ENCODE measurements around the gene DENND1A. TPM values are rescaled to one million over a fixed set of nuclear protein-coding genes. Genes with fewer than 3 reads are reported as not detected.

DENND1A gene
- total and polyA plus RNA-seq, 2 of the 13 experiments (the other 11 are each of a cell fraction or from before 2014, with no cell fraction given): 14.8 to 30.1 TPM

DNA sequence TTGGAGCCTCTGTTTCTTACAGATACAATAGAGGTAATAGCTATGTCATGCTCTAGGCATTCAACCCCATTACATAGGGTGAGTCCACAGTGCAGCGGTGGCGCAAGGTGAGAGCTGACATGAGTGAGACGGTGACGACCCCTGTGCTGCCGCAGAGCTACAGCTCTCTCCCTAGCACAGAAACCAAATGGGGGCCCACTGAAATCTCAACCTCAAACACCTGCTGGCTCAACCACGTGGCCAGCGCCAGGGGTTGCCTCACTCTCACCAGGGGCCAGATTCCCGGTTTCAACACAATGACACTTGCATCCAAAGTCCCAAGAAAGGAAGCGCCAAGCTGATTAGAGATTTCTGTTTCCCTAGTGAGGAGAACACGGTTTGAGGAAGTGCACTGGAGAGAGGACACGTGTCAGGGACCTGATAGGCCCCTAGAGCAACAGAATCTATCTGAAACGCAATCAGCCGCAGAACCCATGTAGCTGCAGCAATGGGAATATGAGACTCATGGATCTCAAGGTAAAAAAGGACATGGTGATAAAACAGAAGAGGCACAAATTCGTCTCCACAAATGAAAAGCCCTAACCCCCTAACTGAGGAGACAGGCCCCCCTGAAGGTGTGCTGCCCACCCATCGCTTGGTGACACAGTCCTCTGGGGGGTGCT lies 459.7 kb downstream of the DENND1A start (continued):
- TF ChIP-seq, protein P1, sequence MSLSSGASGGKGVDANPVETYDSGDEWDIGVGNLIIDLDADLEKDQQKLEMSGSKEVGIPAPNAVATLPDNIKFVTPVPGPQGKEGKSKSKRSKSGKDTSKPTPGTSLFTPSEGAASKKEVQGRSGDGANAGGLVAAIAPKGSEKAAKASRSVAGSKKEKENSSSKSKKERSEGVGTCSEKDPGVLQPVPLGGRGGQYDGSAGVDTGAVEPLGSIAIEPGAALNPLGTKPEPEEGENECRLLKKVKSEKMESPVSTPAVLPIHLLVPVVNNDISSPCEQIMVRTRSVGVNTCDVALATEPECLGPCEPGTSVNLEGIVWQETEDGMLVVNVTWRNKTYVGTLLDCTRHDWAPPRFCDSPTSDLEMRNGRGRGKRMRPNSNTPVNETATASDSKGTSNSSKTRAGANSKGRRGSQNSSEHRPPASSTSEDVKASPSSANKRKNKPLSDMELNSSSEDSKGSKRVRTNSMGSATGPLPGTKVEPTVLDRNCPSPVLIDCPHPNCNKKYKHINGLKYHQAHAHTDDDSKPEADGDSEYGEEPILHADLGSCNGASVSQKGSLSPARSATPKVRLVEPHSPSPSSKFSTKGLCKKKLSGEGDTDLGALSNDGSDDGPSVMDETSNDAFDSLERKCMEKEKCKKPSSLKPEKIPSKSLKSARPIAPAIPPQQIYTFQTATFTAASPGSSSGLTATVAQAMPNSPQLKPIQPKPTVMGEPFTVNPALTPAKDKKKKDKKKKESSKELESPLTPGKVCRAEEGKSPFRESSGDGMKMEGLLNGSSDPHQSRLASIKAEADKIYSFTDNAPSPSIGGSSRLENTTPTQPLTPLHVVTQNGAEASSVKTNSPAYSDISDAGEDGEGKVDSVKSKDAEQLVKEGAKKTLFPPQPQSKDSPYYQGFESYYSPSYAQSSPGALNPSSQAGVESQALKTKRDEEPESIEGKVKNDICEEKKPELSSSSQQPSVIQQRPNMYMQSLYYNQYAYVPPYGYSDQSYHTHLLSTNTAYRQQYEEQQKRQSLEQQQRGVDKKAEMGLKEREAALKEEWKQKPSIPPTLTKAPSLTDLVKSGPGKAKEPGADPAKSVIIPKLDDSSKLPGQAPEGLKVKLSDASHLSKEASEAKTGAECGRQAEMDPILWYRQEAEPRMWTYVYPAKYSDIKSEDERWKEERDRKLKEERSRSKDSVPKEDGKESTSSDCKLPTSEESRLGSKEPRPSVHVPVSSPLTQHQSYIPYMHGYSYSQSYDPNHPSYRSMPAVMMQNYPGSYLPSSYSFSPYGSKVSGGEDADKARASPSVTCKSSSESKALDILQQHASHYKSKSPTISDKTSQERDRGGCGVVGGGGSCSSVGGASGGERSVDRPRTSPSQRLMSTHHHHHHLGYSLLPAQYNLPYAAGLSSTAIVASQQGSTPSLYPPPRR (CRISPR knock-in tag; IDR thresholded peaks at IDR 0.05; ENCODE audit: borderline replicate concordance): peak; percentile 71; the same call in 1 of the 2 replicates
- TF ChIP-seq HMG20B (CRISPR knock-in tag; conservative IDR thresholded peaks at IDR 0.05) (peak; percentile 69; the same call in 1 of the 2 replicates), TCF7 (IDR thresholded peaks at IDR 0.05; ENCODE audit: low read depth) (peak; percentile 46; the same call in 1 of the 2 replicates), ZSCAN5A (CRISPR knock-in tag; IDR thresholded peaks at IDR 0.05; ENCODE audit: borderline replicate concordance) (no peak), SMARCE1 (IDR thresholded peaks at IDR 0.05; ENCODE audit: borderline replicate concordance) (no peak), ZNF749 (CRISPR knock-in tag; IDR thresholded peaks at IDR 0.05; ENCODE audit: borderline replicate concordance) (no peak), ZNF484 (CRISPR knock-in tag; IDR thresholded peaks at IDR 0.05; ENCODE audit: borderline replicate concordance, low read depth) (no peak), ZNF343 (CRISPR knock-in tag; IDR thresholded peaks at IDR 0.05) (peak; percentile 65; the same call in 1 of the 2 replicates), ELF1 (CRISPR knock-in tag; IDR thresholded peaks at IDR 0.05) (peak; percentile 89), ZNF746 (CRISPR knock-in tag; IDR thresholded peaks at IDR 0.05) (0 out of 2 replicates have a peak, but pooled peaks have one; percentile 50), TGIF2 (CRISPR knock-in tag; IDR thresholded peaks at IDR 0.05) (no peak), GPBP1L1 (CRISPR knock-in tag; IDR thresholded peaks at IDR 0.05) (no peak), ASH2L (IDR thresholded peaks at IDR 0.05; ENCODE audit: insufficient read length, low read depth, low read length) (peak; percentile 54)
- TF ChIP-seq, protein P2, sequence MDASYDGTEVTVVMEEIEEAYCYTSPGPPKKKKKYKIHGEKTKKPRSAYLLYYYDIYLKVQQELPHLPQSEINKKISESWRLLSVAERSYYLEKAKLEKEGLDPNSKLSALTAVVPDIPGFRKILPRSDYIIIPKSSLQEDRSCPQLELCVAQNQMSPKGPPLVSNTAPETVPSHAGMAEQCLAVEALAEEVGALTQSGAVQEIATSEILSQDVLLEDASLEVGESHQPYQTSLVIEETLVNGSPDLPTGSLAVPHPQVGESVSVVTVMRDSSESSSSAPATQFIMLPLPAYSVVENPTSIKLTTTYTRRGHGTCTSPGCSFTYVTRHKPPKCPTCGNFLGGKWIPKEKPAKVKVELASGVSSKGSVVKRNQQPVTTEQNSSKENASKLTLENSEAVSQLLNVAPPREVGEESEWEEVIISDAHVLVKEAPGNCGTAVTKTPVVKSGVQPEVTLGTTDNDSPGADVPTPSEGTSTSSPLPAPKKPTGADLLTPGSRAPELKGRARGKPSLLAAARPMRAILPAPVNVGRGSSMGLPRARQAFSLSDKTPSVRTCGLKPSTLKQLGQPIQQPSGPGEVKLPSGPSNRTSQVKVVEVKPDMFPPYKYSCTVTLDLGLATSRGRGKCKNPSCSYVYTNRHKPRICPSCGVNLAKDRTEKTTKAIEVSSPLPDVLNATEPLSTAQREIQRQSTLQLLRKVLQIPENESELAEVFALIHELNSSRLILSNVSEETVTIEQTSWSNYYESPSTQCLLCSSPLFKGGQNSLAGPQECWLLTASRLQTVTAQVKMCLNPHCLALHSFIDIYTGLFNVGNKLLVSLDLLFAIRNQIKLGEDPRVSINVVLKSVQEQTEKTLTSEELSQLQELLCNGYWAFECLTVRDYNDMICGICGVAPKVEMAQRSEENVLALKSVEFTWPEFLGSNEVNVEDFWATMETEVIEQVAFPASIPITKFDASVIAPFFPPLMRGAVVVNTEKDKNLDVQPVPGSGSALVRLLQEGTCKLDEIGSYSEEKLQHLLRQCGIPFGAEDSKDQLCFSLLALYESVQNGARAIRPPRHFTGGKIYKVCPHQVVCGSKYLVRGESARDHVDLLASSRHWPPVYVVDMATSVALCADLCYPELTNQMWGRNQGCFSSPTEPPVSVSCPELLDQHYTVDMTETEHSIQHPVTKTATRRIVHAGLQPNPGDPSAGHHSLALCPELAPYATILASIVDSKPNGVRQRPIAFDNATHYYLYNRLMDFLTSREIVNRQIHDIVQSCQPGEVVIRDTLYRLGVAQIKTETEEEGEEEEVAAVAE (CRISPR knock-in tag; IDR thresholded peaks at IDR 0.05; ENCODE audit: borderline replicate concordance): 0 out of 2 replicates have a peak, but pooled peaks have one; percentile 68
